GM12801 (cell line): ENCODE data around the gene MMP19.

Experiments used
- CTCF ChIP-seq: IDR thresholded peaks from one replicate; pipeline ENCODE4 v1.5.1; 2011; ENCODE audit warnings: control low read depth; ENCODE audit not compliant: insufficient read length; ENCODE audit errors: extremely low read depth

Gene MMP19

GRCh38 chr12:55862286-55862685, 19.6 kb upstream of the MMP19 start:
- TF ChIP-seq CTCF, result no peak

GRCh38 chr12:55861871-55862270, 19.1 kb upstream of the MMP19 start:
- TF ChIP-seq CTCF, result no peak

- no peak for TF ChIP-seq CTCF
Measured at GRCh38 chr12:55861396-55861795, 18.7 kb upstream of the MMP19 start.

- no peak for TF ChIP-seq CTCF
Measured at GRCh38 chr12:55852740-55853139, 10.0 kb upstream of the MMP19 start.

- TF ChIP-seq CTCF, result no peak
Measured at GRCh38 chr12:55850893-55851292, 8.2 kb upstream of the MMP19 start.

- TF ChIP-seq CTCF, result no peak
Measured at GRCh38 chr12:55850401-55850800, 7.7 kb upstream of the MMP19 start.

- no peak for TF ChIP-seq CTCF
Measured at GRCh38 chr12:55849616-55850343, 7.0 kb upstream of the MMP19 start.
